ENCODE results near the gene DCK.
"Not testable (repeated sequence)": the region's sequence is repeated elsewhere in the genome, so short reads cannot be mapped to it uniquely, and the experiment has no call there.

DCK gene

GRCh38 chr4:71059573-71059972 lies 66.1 kb downstream of the DCK start:
- not testable (repeated sequence) for DNase-seq (ENCODE audit: low read depth in 2 of 3, low spot score in 1 of 3)

DNA sequence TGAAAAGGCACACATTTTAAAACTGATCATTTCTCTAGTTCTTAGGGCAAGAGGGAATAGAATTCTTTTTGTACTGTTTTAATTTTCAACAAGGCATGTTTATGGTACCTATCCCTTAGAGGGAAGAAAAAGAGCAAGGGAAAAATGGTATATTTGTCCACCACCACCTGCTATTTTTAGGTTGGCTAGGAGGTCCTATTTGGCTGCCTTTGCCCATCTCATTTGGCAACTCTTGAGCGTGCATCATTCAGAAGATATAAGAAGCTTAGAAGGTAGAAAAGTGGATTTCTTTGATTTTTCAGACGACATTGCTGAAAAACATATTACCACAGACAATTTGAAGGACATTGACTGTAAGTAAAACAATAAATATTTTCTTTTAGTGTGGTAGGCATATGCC lies 69.0 kb downstream of the DCK start:
- DNase-seq (ENCODE audit: low read depth in 2 of 3, low spot score in 1 of 3): no peak

- no peak for DNase-seq (ENCODE audit: low read depth in 2 of 3, low spot score in 1 of 3)
These were observed 70.3 kb downstream of the DCK start for GRCh38 chr4:71063711-71064110.

- DNase-seq (ENCODE audit: low read depth in 2 of 3, low spot score in 1 of 3): no peak
These were observed 71.1 kb downstream of the DCK start for GRCh38 chr4:71064521-71064920.

DNA sequence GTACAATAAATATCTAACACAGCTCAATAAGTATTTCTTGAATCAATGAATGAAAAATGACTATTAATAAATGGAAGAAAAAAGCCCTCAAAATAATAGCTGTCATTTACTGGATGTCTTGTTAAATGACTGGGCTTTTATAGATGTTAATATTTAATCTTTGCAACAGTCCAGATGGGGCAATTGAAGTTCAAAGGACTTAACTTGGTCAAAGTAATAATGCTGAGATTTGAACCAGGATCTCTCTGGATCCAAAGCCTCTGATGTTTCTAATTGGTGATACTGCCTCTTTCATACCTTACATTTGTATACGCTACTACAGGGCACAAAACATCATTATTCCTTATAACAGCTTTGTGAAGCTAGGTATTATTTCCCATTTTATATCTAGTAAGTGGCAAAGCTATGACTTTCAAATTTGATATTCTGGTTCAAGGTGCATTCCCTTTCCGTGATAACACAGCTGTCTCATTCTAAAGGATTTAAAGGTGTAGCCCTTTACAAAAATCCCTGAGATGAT lies 72.6 kb downstream of the DCK start:
- no peak for DNase-seq (ENCODE audit: low read depth in 2 of 3, low spot score in 1 of 3)

GRCh38 chr4:71066737-71067716 lies 73.6 kb downstream of the DCK start:
- no peak for DNase-seq (ENCODE audit: low read depth in 2 of 3, low spot score in 1 of 3)

DNA sequence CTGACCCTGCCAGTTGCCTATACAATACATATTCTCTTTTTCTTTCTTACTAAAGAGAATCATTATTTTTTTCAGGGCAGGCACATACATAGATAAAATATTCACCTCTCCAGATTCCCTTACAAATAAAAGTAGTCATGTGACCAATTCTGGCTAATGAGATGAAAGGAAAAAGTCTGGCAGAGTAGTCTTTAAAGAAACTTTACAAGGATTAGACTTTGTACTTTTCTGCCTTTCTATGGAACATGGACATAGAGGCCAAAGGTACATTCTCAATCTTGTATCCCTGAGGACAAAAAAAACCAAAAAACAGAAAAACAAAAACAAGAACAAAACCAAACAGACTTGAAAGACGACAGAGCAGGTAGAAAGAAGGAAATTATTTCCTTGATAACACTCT lies 75.6 kb downstream of the DCK start:
- no peak for DNase-seq (ENCODE audit: low read depth in 2 of 3, low spot score in 1 of 3)

GRCh38 chr4:71070015-71070414 lies 76.6 kb downstream of the DCK start:
- no peak for DNase-seq (ENCODE audit: low read depth in 2 of 3, low spot score in 1 of 3)

- DNase-seq (ENCODE audit: low read depth in 2 of 3, low spot score in 1 of 3): no peak
These were observed 81.2 kb downstream of the DCK start for GRCh38 chr4:71074452-71075299.

Data from stimulated activated CD4-positive, alpha-beta T cell treated with anti-CD3 and anti-CD28 coated beads, Interleukin-12 subunit alpha, Interleukin-12 subunit beta, amount 100 ng/mL, for 48 hours (primary cell).